ENCODE results near the gene CEP192. TPM values are rescaled to one million over a fixed set of nuclear protein-coding genes. Genes with fewer than 3 reads are reported as not detected.
A peak's percentile ranks its signal among the peaks of the same experiment; 100 is the strongest.
"Not testable (repeated sequence)": the region's sequence is repeated elsewhere in the genome, so short reads cannot be mapped to it uniquely, and the experiment has no call there.

Gene CEP192
- total RNA-seq, 3 donors from 2014 or later = 19.8 to 38.6 (median 23.9) TPM

DNA sequence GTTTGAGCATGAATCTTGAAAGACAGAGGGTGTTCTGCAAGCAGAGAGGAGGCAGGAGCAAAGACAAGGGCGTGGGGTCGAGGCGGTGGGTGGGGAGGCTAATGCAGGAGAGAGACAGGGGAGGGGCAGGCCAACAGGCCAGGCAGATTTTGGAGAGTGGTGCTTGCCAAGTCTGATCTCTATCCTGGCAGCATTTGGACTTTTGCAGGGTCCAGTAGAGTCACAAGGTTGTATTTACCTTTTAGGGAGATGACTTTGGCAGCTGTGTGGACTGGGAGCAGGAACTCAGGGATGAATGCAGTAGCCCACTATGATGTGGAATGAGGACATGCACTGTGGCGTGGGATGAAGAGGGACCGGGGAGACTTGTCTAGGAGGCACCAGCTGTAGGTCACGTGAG, 15.7 kb upstream of the CEP192 start:
- Histone ChIP-seq H3K36me3 (no peaks in the 10 kb centered on the region), H3K27me3 (no peaks in the 10 kb centered on the region), H3K9me3 (no peaks in the 10 kb centered on the region), H3K4me1 (no peaks in the 10 kb centered on the region), H3K27ac (no peak overlapping the region), H3K4me3 (no peak overlapping the region)
- TF ChIP-seq POLR2AphosphoS5 (IDR thresholded peaks at IDR 0.05) = no peak
- no peak for TF ChIP-seq POLR2A (IDR thresholded peaks at IDR 0.05)
- TF ChIP-seq CTCF (IDR thresholded peaks at IDR 0.05) = no peak
- no peak for DNase-seq (ENCODE audit: low spot score in 2 of 2)
- intact Hi-C loops (cut with DNase I; ENCODE audit: low total_unique reads) = no loop called here

DNA sequence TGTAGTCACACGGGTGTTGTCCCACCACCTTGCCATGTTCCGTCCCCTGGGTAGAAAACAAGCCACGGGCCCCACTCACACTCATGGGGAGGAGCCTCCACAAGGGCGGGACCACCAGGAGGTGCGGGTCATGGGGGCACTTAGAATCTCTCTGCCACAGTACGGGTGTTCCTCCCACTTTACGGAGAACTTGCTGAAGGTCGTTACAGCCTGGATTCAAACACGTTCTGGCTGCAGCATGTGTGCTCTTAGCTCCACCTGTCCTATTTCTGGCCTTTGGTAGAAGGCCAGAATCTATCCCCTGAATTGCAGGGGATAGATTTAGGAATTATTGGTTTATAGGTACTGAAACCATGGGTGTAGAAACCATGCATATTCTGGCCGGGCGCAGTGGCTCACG, 14.9 kb upstream of the CEP192 start:
- intact Hi-C loops (cut with DNase I; ENCODE audit: low total_unique reads) = no loop called here
- H3K27me3 ChIP-seq = no peaks in the 10 kb centered on the region
- DNase-seq (ENCODE audit: low spot score in 2 of 2) = no peak
- H3K4me1 ChIP-seq = no peaks in the 10 kb centered on the region
- no peak overlapping the region for H3K27ac ChIP-seq
- H3K36me3 ChIP-seq = no peaks in the 10 kb centered on the region
- H3K9me3 ChIP-seq = no peaks in the 10 kb centered on the region
- no peak for TF ChIP-seq POLR2AphosphoS5 (IDR thresholded peaks at IDR 0.05)
- no peak for TF ChIP-seq POLR2A (IDR thresholded peaks at IDR 0.05)
- TF ChIP-seq CTCF (IDR thresholded peaks at IDR 0.05) = no peak
- no peak overlapping the region for H3K4me3 ChIP-seq

DNA sequence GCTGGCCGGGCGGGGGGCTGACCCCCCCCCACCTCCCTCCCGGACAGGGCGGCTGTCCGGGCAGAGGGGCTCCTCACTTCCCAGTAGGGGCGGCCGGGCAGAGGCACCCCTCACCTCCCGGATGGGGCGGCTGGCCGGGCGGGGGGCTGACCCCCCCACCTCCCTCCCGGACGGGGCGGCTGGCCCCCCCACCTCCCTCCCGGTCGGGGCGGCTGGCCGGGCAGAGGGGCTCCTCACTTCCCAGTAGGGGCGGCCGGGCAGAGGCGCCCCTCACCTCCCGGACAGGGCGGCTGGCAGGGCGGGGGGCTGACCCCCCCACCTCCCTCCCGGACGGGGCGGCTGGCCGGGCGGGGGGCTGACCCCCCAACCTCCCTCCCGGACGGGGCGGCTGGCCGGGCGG, 11.1 kb upstream of the CEP192 start:
- intact Hi-C loops (cut with DNase I; ENCODE audit: low total_unique reads); H3K9me3 ChIP-seq; H3K27me3 ChIP-seq; H3K4me3 ChIP-seq; H3K36me3 ChIP-seq; DNase-seq (ENCODE audit: low spot score in 2 of 2); H3K27ac ChIP-seq; H3K4me1 ChIP-seq: not testable (repeated sequence)

DNA sequence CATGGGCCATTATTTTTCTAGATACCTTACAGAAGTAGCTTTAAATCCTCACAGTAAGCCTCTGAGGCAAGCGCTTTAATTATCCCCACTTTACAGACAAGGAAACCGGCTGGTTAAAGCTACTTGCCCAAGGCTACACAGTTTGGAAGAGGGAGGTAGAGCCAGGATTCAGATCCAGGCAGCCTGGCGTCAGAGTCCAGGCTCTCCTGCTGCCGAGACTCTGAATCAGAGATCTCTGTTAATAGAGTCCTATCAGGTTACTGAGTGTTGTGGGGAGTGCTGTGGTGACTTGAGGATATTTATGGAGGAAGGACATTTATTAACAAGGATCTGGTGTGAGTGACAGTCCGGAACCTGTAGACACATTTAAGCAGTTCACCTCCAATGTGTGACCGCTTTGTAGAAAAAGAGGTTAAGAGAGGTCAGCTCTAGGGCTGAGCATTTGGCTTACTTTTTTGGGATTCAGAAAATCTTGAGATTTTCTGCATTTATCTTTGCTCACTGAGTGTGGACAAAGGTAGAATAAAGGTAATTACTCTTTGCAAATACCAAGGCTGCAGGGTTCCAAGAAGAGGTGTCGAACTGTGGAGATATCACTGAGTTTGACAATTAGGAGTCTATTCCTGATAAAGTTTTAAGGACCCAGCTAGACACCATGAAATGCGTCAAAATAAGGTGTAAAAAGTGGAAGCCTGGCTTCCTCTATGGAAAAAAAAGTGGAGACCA, 1.6 kb upstream of the CEP192 start:
- intact Hi-C loops (cut with DNase I; ENCODE audit: low total_unique reads) = no loop called here
- TF ChIP-seq POLR2AphosphoS5 (IDR thresholded peaks at IDR 0.05) (no peak), POLR2A (IDR thresholded peaks at IDR 0.05) (no peak), CTCF (IDR thresholded peaks at IDR 0.05) (no peak)

GRCh38 chr18:12990123-12990475, 1.1 kb upstream of the CEP192 start:
- Histone ChIP-seq H3K27me3 (no peaks in the 10 kb centered on the region), H3K36me3 (no peaks in the 10 kb centered on the region), H3K9me3 (no peaks in the 10 kb centered on the region), H3K27ac (peak overlapping the region in 1 of 2 donors; percentile 10), H3K4me3 (peak overlapping the region in 2 of 3 donors; percentile 90 to 91), H3K4me1 (no peaks in the 10 kb centered on the region)
- intact Hi-C loops (cut with DNase I; ENCODE audit: low total_unique reads) = no loop called here
- no peak for DNase-seq (ENCODE audit: low spot score in 2 of 2)
- TF ChIP-seq CTCF (IDR thresholded peaks at IDR 0.05) (no peak), POLR2AphosphoS5 (IDR thresholded peaks at IDR 0.05) (no peak), POLR2A (IDR thresholded peaks at IDR 0.05) (no peak)

More for the DNA sequence above, 1.6 kb upstream of the CEP192 start:
- Histone ChIP-seq H3K9me3 (no peaks in the 10 kb centered on the region), H3K4me1 (no peaks in the 10 kb centered on the region), H3K27me3 (no peaks in the 10 kb centered on the region), H3K27ac (no peak overlapping the region), H3K36me3 (peaks cover 2% of the 10 kb centered on the region), H3K4me3 (no peak overlapping the region)
- DNase-seq (ENCODE audit: low spot score in 2 of 2) = no peak

GRCh38 chr18:12990641-12990966, 558 bp upstream of the CEP192 start:
- Histone ChIP-seq H3K9me3 (no peaks in the 10 kb centered on the region), H3K4me3 (peak overlapping the region; percentile 71 to 91 (median 90)), H3K27me3 (no peaks in the 10 kb centered on the region), H3K27ac (peak overlapping the region; percentile 10 to 44), H3K4me1 (no peaks in the 10 kb centered on the region), H3K36me3 (no peaks in the 10 kb centered on the region)
- intact Hi-C loops (cut with DNase I; ENCODE audit: low total_unique reads) = no loop called here
- DNase-seq (ENCODE audit: low spot score in 2 of 2) = no peak
- TF ChIP-seq POLR2AphosphoS5 (IDR thresholded peaks at IDR 0.05) (no peak), POLR2A (IDR thresholded peaks at IDR 0.05) (no peak), CTCF (IDR thresholded peaks at IDR 0.05) (no peak)

Measured in breast epithelium (tissue), 4 donors.